Keratinocyte (primary cell): Measurements from ENCODE around the gene TMEM125. TPM values are rescaled to one million over a fixed set of nuclear protein-coding genes. Genes with fewer than 3 reads are reported as not detected.

ENCODE experiments used
- DNase-seq: peaks from one replicate; pipeline ENCODE4 v3.0.0-alpha.2; 2011; ENCODE audit warnings: low read depth, missing footprints, low spot score
- FAIRE-seq: peaks from 2 replicates; lab custom pipeline; 2011; peaks lifted over from hg19 to GRCh38; lab: Jason Lieb, UNC
- H2AFZ ChIP-seq: 2 replicates; pipeline ENCODE4 v1.6.0; 2012; ENCODE audit warnings: low read length, control low read depth, inconsistent platforms; ENCODE audit not compliant: control insufficient read depth
- H3K27ac ChIP-seq: 2 replicates; pipeline ENCODE4 v1.5.1; 2011; ENCODE audit warnings: low read length; ENCODE audit not compliant: control insufficient read depth, insufficient read depth
- H3K27me3 ChIP-seq: 3 replicates; pipeline ENCODE4 v1.6.0; 2011; ENCODE audit warnings: low read length; ENCODE audit not compliant: control insufficient read depth, insufficient read depth; ENCODE audit errors: extremely low read depth
- H3K36me3 ChIP-seq, 2 experiments: 2 replicates in 1 of 2; 3 replicates in 1 of 2; pipeline ENCODE4 v1.5.1; 2011; ENCODE audit warnings: low read length in 2 of 2, mild to moderate bottlenecking in 1 of 2; ENCODE audit not compliant: control insufficient read depth in 2 of 2, insufficient read depth in 2 of 2; ENCODE audit errors: extremely low read depth in 1 of 2
- H3K4me1 ChIP-seq: 3 replicates; pipeline ENCODE4 v1.5.1; 2011; ENCODE audit warnings: low read length; ENCODE audit not compliant: control insufficient read depth, insufficient read depth; ENCODE audit errors: extremely low read depth
- H3K4me2 ChIP-seq: 3 replicates; pipeline ENCODE4 v1.6.0; 2011; ENCODE audit warnings: low read depth, low read length; ENCODE audit not compliant: control insufficient read depth, insufficient read depth; ENCODE audit errors: extremely low read depth
- H3K4me3 ChIP-seq, 3 experiments: fragments of 200-600 bp in 1 of 3; sonication (generic) in 1 of 3; 2 replicates in 2 of 3; 3 replicates in 1 of 3; pipeline ENCODE4 v1.5.1; 2011 to 2016; ENCODE audit warnings: low read length in 3 of 3, mild to moderate bottlenecking in 3 of 3, control low read depth in 2 of 3, inconsistent platforms in 1 of 3, low read depth in 1 of 3, mixed read lengths in 1 of 3, mixed run types in 1 of 3, moderate library complexity in 1 of 3; ENCODE audit not compliant: control insufficient read depth in 2 of 3, insufficient read depth in 2 of 3; ENCODE audit errors: extremely low read depth in 1 of 3
- H3K79me2 ChIP-seq: 2 replicates; pipeline ENCODE4 v1.6.0; 2012; ENCODE audit warnings: low read length; ENCODE audit not compliant: control insufficient read depth, insufficient read depth
- H3K9ac ChIP-seq: 3 replicates; pipeline ENCODE4 v1.6.0; 2011; ENCODE audit warnings: low read length; ENCODE audit not compliant: control insufficient read depth, insufficient read depth; ENCODE audit errors: extremely low read depth
- H3K9me1 ChIP-seq: 3 replicates; pipeline ENCODE4 v1.6.0; 2011; ENCODE audit warnings: low read length; ENCODE audit not compliant: control insufficient read depth, insufficient read depth; ENCODE audit errors: extremely low read depth
- H3K9me3 ChIP-seq: 2 replicates; pipeline ENCODE4 v1.5.1; 2012; ENCODE audit warnings: low read depth, low read length; ENCODE audit not compliant: control insufficient read depth
- H4K20me1 ChIP-seq: 3 replicates; pipeline ENCODE4 v1.6.0; 2011; ENCODE audit warnings: low read length; ENCODE audit not compliant: control insufficient read depth, insufficient read depth; ENCODE audit errors: extremely low read depth
- EZH2 ChIP-seq: IDR thresholded peaks from one replicate; pipeline ENCODE4 v1.6.1; 2012; ENCODE audit warnings: inconsistent platforms, mild to moderate bottlenecking, low read length, moderate library complexity
- dilution Hi-C: fragments of 300-500 bp; cut with MboI; formaldehyde crosslinking; loops from one replicate; pipeline ENCODE4 v1.7.0; 2020; ENCODE audit warnings: low sequenced_read_pairs; ENCODE audit not compliant: extremely low pct_ligation_motif_present
- polyA plus RNA-seq, 5 experiments: library from polyadenylated mRNA; depleted of rRNA in 3 of 5; stranded (reverse) in 3 of 5; stranded (forward) in 1 of 5; unstranded in 1 of 5; fragments of >200 nt; gene quantifications; 1 replicate in 1 of 5; 2 replicates in 3 of 5; 3 replicates in 1 of 5; pipeline versions ENCODE4 v1.2.1 to v1.2.3, GENCODE V29; 2011 to 2012; ENCODE audit warnings: missing spikeins in 2 of 5, low read depth in 1 of 5, low replicate concordance in 1 of 5
- TF ChIP-seq, protein P1 (sequence below), 3 experiments: IDR thresholded peaks in 1 of 3; conservative IDR thresholded peaks in 1 of 3; optimal IDR thresholded peaks in 1 of 3; 2 replicates in 2 of 3; 3 replicates in 1 of 3; pipeline versions ENCODE3 to v1.5.1; 2011; ENCODE audit warnings: low read length in 3 of 3, mild to moderate bottlenecking in 3 of 3, moderate library complexity in 2 of 3, control low read depth in 1 of 3, inconsistent platforms in 1 of 3; ENCODE audit not compliant: insufficient read depth in 2 of 3; ENCODE audit errors: extremely low read depth in 1 of 3

Gene TMEM125
- polyA plus RNA-seq, 1 donor (not counting 4 experiments of a cell fraction or from before 2014, with no cell fraction given), result 0.92 TPM

DNA sequence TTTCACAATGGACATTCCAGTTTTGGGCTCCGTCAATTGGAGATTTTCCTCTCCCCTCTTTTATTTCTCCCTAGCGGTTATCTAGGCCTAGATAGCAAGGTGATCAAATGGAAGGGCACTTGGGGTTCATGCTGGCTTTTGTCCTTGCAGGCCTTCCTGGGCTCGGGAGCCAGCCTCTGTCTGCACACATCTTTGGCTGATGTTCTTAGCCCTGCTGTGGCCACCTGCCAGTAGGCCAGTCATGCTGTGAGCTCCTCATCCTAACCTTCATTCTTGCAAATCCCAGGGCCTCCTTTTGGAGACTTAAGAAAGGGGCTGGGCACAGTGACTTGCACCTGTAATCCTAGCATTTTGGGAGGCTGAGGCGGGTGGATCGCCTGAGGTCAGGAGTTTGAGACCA is 44.5 kb downstream of the TMEM125 start:
- TF ChIP-seq, protein P1, sequence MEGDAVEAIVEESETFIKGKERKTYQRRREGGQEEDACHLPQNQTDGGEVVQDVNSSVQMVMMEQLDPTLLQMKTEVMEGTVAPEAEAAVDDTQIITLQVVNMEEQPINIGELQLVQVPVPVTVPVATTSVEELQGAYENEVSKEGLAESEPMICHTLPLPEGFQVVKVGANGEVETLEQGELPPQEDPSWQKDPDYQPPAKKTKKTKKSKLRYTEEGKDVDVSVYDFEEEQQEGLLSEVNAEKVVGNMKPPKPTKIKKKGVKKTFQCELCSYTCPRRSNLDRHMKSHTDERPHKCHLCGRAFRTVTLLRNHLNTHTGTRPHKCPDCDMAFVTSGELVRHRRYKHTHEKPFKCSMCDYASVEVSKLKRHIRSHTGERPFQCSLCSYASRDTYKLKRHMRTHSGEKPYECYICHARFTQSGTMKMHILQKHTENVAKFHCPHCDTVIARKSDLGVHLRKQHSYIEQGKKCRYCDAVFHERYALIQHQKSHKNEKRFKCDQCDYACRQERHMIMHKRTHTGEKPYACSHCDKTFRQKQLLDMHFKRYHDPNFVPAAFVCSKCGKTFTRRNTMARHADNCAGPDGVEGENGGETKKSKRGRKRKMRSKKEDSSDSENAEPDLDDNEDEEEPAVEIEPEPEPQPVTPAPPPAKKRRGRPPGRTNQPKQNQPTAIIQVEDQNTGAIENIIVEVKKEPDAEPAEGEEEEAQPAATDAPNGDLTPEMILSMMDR (optimal IDR thresholded peaks at IDR 0.05 in 1 of 3, IDR thresholded peaks at IDR 0.05 in 1 of 3, conservative IDR thresholded peaks at IDR 0.05 in 1 of 3; ENCODE audit: extremely low read depth in 1 of 3, insufficient read depth in 2 of 3, low read length in 3 of 3), result no peak
- no peaks in the 10 kb centered on the region for H3K9me1 ChIP-seq
- H3K4me3 ChIP-seq, result no peak overlapping the region
- H3K27ac ChIP-seq, result no peak overlapping the region
- H3K36me3 ChIP-seq, result no peaks in the 10 kb centered on the region
- H3K79me2 ChIP-seq, result no peaks in the 10 kb centered on the region
- H3K9ac ChIP-seq, result no peak overlapping the region
- dilution Hi-C loops, result no loop called here
- DNase-seq, result no peak
- no peaks in the 10 kb centered on the region for H4K20me1 ChIP-seq
- no peaks in the 10 kb centered on the region for H3K4me1 ChIP-seq
- no peaks in the 10 kb centered on the region for H3K9me3 ChIP-seq
- no peak overlapping the region for H2AFZ ChIP-seq
- FAIRE-seq, result no peak
- H3K4me2 ChIP-seq, result no peak overlapping the region
- peaks cover 4% of the 10 kb centered on the region for H3K27me3 ChIP-seq

DNA sequence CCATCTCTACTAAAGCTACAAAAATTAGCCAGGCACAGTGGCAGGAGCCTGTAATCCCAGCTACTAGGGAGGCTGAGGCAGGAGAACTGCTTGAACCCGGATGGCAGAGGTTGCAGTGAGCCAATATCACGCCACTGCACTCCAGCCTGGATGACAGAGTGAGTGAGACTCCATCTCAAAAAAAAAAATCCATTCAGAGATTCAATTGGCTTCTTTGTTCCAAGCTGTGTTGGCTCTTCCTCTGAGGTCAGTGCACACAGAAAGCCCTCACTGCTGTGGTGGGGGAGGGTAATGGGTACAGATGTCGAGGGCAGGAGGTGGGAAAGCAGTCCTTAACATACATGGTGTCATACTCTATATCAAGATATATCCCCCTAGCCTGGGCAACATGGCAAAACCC is 45.7 kb downstream of the TMEM125 start:
- no peaks in the 10 kb centered on the region for H3K79me2 ChIP-seq
- H3K4me3 ChIP-seq, result no peak overlapping the region
- H3K27ac ChIP-seq, result no peak overlapping the region
- no peaks in the 10 kb centered on the region for H3K36me3 ChIP-seq
- FAIRE-seq (no peak), DNase-seq (no peak)
- H2AFZ ChIP-seq, result no peak overlapping the region
- no peak overlapping the region for H3K4me2 ChIP-seq
- H3K9me1 ChIP-seq, result no peaks in the 10 kb centered on the region
- H3K9me3 ChIP-seq, result no peaks in the 10 kb centered on the region
- H3K27me3 ChIP-seq, result peaks cover 4% of the 10 kb centered on the region
- H4K20me1 ChIP-seq, result no peaks in the 10 kb centered on the region
- dilution Hi-C loops, result no loop called here
- TF ChIP-seq EZH2, result no peak
- TF ChIP-seq, protein P1 (optimal IDR thresholded peaks at IDR 0.05 in 1 of 3, IDR thresholded peaks at IDR 0.05 in 1 of 3, conservative IDR thresholded peaks at IDR 0.05 in 1 of 3; ENCODE audit: extremely low read depth in 1 of 3, insufficient read depth in 2 of 3, low read length in 3 of 3), result no peak
- H3K4me1 ChIP-seq, result no peaks in the 10 kb centered on the region
- no peak overlapping the region for H3K9ac ChIP-seq
